Thymus (tissue), 11 donors: Measurements from ENCODE around the gene NKTR. TPM values are rescaled to one million over a fixed set of nuclear protein-coding genes. Genes with fewer than 3 reads are reported as not detected.

Source experiments
- DNase-seq, 9 donors: peaks; one replicate each; pipeline ENCODE4 v3.0.0-alpha.2; 2013; ENCODE audit warnings: low spot score in 9 of 9, low read depth in 6 of 9, missing footprints in 1 of 9
- H3K27ac ChIP-seq, 2 donors: one replicate each; pipeline ENCODE4 v1.5.1; 2013; ENCODE audit warnings: control low read depth in 1 of 2, low read depth in 1 of 2, low read length in 1 of 2, mild to moderate bottlenecking in 1 of 2, moderate library complexity in 1 of 2
- H3K27me3 ChIP-seq, 2 donors: one replicate each; pipeline ENCODE4 v1.5.1; 2013; ENCODE audit warnings: low read length in 1 of 2; ENCODE audit not compliant: control insufficient read depth in 2 of 2, insufficient read depth in 1 of 2
- H3K36me3 ChIP-seq, 2 donors: one replicate each; pipeline ENCODE4 v1.5.1; 2013; ENCODE audit warnings: low read length in 1 of 2, mild to moderate bottlenecking in 1 of 2, moderate library complexity in 1 of 2; ENCODE audit not compliant: control insufficient read depth in 2 of 2, insufficient read depth in 2 of 2
- H3K4me1 ChIP-seq, 2 donors: one replicate each; pipeline ENCODE4 v1.5.1; 2013; ENCODE audit warnings: low read length in 2 of 2; ENCODE audit not compliant: control insufficient read depth in 2 of 2, insufficient read depth in 2 of 2
- H3K4me3 ChIP-seq, 2 donors: one replicate each; pipeline ENCODE4 v1.5.1; 2013; ENCODE audit warnings: low read length in 2 of 2, control low read depth in 1 of 2, mild to moderate bottlenecking in 1 of 2
- H3K9me3 ChIP-seq, 2 donors: one replicate each; pipeline ENCODE4 v1.5.1; 2013; ENCODE audit warnings: low read length in 1 of 2, mild to moderate bottlenecking in 1 of 2; ENCODE audit not compliant: control insufficient read depth in 2 of 2, insufficient read depth in 1 of 2
- WGBS: extraction: QIAGEN DNeasy Blood & Tissue Kit; methylation state at CpG from one replicate; pipeline ENCODE4 v1.1.7; 2013; 5-methylcytosine and 5-hydroxymethylcytosine counted together
- polyA plus RNA-seq: library from polyadenylated mRNA; stranded (reverse); fragments of 200-250 nt; gene quantifications from one replicate; pipeline ENCODE4 v1.2.3, GENCODE V29; 2013
- total RNA-seq: library from RNA; stranded (reverse); fragments of 120-200 nt; gene quantifications from one replicate; pipeline ENCODE4 v1.2.4, GENCODE V29; 2013
- donor health status: healthy.

NKTR gene
- total and polyA plus RNA-seq, 2 donors, result 32.1 to 52.9 TPM

DNA sequence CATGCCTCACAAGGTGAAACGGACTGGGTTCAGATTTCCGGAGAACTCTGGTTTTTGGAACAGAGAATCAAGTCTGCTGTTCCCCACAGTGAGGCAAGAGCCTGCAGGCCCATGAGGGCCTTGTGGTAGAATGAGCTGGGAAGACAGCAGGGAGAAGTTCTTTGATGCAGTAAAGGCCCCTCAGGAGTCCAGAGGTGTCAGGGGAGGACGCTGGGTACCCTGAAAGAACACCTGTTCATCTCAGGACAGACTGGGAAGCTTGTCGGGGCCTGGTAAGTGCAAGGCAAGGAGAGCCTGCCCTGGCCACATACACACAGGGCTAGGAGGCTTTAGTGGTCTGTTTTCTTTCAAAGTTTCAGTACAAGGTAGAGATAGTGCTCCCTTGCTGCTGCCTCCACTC is 49.3 kb downstream of the NKTR start:
- no peak for DNase-seq
- H3K27ac ChIP-seq, result no peak overlapping the region
- WGBS, result 98% methylated on average over 4 of the region's 4 CpGs
- H3K27me3 ChIP-seq, result peaks cover 6 to 18% of the 10 kb centered on the region in 2 donors
- no peaks in the 10 kb centered on the region for H3K9me3 ChIP-seq
- peaks cover 8 to 25% of the 10 kb centered on the region in 2 donors for H3K4me1 ChIP-seq
- peaks cover 31 to 41% of the 10 kb centered on the region in 2 donors for H3K36me3 ChIP-seq
- H3K4me3 ChIP-seq, result no peak overlapping the region

DNA sequence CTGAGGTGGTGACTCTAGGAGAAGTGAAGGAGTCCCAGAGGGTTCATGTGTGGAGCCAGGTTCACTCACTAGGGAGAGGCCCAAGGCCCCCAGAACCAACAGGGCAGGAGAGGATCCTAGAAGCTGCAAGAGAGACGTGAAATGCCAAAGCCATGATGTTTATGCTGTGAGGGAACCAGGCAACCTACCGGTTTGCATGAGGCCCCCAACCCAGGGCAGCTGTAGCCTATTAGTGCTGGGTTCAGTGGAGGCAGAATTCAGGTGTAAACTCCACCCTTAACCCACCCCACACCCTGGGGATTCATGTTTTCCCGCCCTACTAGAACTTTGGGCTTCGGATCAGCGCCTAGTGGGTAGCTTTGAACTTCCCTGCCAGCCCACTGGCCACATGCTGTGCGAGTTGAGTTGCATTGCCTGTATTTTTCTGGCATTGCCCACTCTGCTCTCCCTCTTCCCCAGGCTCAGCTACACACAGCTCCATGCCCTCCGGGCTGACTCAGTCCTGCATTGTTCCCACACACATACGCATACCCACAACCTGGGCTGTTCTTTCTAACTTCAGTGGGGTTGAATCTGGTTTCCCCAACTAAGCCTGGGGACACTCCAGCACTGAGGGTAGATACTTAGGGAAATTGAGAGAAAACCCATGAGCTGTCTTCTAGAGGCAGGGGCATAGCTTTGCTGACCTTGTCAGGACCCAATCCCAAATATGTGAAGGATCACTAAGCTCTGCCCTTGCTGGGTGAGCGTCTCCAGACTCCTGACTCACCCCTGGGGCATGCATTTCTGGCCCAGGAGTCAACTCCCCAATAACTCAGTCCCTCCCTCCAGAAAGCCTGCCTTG is 51.0 kb downstream of the NKTR start:
- Histone ChIP-seq H3K27me3 (peaks cover 6 to 33% of the 10 kb centered on the region in 2 donors), H3K27ac (no peak overlapping the region), H3K4me3 (no peak overlapping the region), H3K36me3 (peaks cover 19 to 25% of the 10 kb centered on the region in 2 donors), H3K4me1 (peaks cover 8 to 25% of the 10 kb centered on the region in 2 donors), H3K9me3 (no peaks in the 10 kb centered on the region)
- DNase-seq, result no peak
- WGBS, result 96% methylated on average over 9 of the region's 9 CpGs

DNA sequence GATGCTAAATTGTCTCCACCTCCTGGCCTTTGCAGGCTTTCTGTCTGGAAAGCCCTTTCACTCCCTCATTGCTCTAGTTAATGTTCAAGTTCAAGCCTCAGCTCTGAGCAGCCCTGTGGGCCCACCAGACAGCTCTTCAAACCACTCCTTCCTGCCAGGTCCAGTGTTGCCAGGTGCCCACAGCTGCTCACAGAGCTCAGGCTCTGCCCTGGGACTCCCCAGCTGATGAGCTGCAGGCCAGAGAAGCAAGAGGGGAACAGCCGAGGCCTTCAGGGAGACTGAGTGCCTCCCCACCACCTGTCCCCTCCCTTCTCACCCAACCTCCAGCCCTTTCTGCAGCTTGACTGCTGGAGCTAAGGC is 51.7 kb downstream of the NKTR start:
- H3K27me3 ChIP-seq, result peaks cover 6 to 33% of the 10 kb centered on the region in 2 donors
- 57% methylated on average over 1 of the region's 1 CpG for WGBS
- peaks cover 3 to 18% of the 10 kb centered on the region in 2 donors for H3K4me1 ChIP-seq
- no peak overlapping the region for H3K4me3 ChIP-seq
- H3K9me3 ChIP-seq, result no peaks in the 10 kb centered on the region
- no peak overlapping the region for H3K27ac ChIP-seq
- peaks cover 14 to 18% of the 10 kb centered on the region in 2 donors for H3K36me3 ChIP-seq
- DNase-seq, result no peak

DNA sequence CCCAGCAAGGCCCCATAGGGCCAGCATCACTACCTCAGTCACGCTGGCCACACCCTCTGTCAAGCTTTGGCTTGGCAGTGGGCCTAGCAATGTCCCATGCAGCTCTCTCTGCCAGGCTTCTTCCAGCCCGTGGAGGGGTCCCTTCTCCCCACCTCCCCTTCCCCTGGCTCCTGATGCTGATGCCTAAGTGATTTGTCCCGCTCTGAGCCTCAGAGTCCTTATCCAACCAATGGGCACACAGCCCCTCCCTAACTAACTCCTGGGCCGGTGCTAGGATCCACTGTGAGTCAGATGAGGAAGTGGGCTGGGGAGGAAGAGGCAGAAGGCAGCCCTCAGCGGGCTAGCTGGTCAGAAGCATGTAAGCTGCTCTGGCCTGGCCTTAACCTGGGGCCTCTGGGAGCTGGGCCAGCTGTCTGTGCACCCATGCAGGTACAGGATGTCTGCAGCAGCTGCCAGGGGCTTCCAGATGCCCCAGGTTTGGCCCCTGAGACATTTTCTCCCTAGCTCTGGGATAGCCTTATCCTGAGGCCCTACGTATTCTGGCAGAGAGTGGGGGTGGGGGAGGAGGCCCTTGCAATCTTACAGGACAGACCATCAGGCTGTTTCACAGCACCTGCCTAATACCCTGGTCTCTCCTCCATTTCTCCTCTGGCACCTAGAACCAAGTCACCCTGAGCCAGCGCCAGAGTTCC is 52.3 kb downstream of the NKTR start:
- Histone ChIP-seq H3K36me3 (peaks cover 13 to 14% of the 10 kb centered on the region in 2 donors), H3K9me3 (no peaks in the 10 kb centered on the region), H3K4me1 (peaks cover 3 to 17% of the 10 kb centered on the region in 2 donors), H3K27me3 (peaks cover 6 to 33% of the 10 kb centered on the region in 2 donors), H3K4me3 (no peak overlapping the region), H3K27ac (no peak overlapping the region)
- DNase-seq, result no peak
- 59% methylated on average over 7 of the region's 7 CpGs for WGBS

DNA sequence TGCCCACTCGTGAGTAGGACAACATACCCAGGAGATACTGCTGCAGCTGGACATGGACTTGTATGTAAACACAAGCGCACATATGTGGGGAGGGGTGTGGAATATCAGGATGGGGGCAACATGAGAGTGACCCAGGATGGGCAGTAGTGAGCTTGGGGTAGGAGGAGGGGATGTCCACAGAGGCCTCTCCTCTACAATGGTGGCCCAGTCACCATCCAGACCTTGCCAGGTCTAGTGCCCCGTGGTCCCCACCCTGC is 52.7 kb downstream of the NKTR start:
- peaks cover 6 to 33% of the 10 kb centered on the region in 2 donors for H3K27me3 ChIP-seq
- DNase-seq, result no peak
- H3K4me3 ChIP-seq, result no peak overlapping the region
- H3K36me3 ChIP-seq, result peaks cover 8 to 9% of the 10 kb centered on the region in 2 donors
- 90% methylated on average over 3 of the region's 3 CpGs for WGBS
- H3K4me1 ChIP-seq, result peaks cover 3 to 17% of the 10 kb centered on the region in 2 donors
- no peaks in the 10 kb centered on the region for H3K9me3 ChIP-seq
- no peak overlapping the region for H3K27ac ChIP-seq

DNA sequence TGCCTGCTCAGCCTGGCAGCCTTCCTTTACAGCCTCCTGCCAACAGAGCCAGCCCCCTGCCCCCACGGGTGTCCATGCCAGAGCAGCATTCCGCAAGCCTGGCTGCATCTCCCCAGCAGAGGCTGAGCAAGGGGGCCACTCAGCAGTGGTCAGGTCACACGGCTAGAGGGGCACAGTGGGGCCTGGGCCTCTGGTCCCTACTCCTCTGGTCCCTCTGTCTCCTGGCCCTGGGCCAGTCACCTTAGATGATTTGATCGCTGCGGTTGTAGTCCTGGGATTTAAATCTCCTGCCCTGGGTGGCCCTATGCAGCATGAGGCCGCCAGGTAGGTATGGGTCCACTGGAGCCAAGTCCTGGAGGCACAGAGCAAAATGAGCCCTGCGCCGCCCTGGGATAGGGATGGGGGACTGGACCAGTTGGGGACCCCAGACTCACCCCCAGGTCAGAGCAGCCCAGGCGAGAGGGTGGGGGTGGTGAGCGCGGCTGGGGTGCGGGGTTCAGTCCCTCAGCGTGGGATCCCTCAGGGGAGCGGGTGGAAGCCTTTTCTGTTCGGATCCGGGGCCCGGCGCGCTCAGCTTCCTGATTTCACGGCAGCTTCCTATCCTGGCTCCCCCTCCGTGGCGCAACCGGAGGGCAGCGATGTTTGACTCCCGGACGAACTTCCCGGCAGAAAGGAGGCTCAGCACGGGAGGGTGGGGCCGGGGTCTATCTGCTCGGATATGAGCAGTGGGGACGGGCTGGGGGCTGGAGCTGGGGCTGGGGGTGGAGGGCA is 53.3 kb downstream of the NKTR start, which contains the start of gene ZBTB47:
Gene ZBTB47 (plus strand): TSS at position 138 of the 771 bp plus-strand sequence. CDS start 4,659 bp downstream, outside the sequence.
- 26% methylated on average over 31 of the region's 31 CpGs for WGBS
- H3K9me3 ChIP-seq, result no peaks in the 10 kb centered on the region
- peak within 1 kb of the TSS; percentile 46 to 50 for H3K4me3 ChIP-seq
- H3K4me1 ChIP-seq, result peaks cover 3 to 17% of the 10 kb centered on the region in 2 donors
- peak within 1 kb of the TSS in 1 of 2 donors; percentile 20 for H3K27ac ChIP-seq
- H3K27me3 ChIP-seq, result peaks cover 6 to 33% of the 10 kb centered on the region in 2 donors
- DNase-seq, result no peak
- peaks cover 6% of the 10 kb centered on the region in 2 donors for H3K36me3 ChIP-seq

DNA sequence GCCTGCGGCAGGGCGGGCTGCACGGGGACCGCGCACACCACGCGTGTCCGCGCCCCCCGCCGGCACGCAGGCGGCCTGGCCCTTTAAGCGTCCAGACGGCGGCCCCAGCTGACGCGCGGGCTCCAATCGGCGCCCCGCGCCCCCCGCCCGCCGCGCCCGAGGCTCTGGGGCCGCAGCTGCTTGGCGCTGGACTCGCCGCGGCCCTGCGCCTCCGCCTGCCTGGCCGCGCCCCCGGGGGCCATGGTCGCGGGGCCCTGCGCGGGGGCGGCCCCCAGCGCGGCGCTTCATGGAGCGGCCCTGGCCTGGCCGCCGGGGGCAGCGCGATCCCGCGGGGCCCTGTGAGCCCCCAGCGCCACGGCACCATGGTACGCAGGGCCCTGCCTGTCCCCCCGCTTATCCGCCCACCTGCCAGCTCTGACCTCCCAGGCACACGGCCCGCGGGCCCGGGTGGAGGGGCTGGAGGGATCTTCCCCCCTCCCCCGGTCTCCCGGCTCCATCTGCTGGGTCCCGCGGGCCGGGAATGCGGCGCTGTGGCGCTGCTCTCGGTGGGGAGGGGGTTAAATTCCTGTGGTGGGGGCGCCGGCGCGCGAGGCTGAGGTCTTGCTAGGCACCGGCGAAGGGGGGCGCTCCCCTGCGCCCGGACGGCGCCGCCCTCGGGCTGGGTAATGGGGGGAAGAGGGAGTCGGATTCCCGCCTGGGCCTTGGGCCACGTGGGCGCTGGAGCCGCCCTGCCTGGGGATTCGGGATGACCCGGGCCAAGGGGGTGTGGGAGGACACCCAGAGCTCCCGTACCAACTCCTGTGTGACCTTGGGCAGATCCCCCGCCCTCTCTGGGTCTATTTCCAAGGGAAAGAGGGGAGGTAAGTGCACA is 54.1 kb downstream of the NKTR start:
- Histone ChIP-seq H3K36me3 (peaks cover 0 to 4% of the 10 kb centered on the region in 2 donors), H3K4me1 (peaks cover 3 to 17% of the 10 kb centered on the region in 2 donors), H3K4me3 (peak overlapping the region; percentile 32 to 50), H3K9me3 (no peaks in the 10 kb centered on the region), H3K27me3 (peaks cover 6 to 33% of the 10 kb centered on the region in 2 donors), H3K27ac (peak overlapping the region in 1 of 2 donors; percentile 20)
- no peak for DNase-seq
- 5% methylated on average over 94 of the region's 94 CpGs for WGBS

DNA sequence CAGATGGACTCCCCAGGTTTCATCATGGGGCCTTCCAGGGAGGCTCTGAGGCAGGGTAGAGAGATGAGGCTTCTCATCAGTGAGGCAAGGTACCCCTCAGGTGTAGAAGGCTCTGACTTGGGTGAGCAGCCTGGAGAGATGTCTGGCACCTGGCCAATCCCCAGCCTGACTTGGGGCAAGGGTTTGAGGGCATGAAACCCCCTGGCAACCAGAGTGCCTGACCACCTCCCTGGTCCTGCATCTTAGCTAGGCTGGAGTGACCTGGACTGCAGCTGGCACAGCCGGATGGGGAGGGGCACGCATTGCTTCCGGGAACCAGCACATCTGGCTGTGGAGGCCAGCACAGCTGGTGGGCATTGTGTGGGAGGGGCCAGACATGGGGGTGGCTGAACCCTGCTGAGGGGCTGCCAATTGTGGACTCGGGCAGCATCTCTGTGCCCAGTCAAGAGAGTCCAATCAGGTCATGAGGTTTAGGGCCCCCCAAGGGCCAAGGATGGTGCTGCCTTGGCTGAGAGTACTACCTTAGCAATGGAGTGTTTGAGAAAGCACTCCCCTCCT is 54.9 kb downstream of the NKTR start:
- Histone ChIP-seq H3K36me3 (no peaks in the 10 kb centered on the region), H3K27me3 (peaks cover 6 to 33% of the 10 kb centered on the region in 2 donors), H3K27ac (no peak overlapping the region), H3K4me3 (no peak overlapping the region), H3K4me1 (peaks cover 3 to 17% of the 10 kb centered on the region in 2 donors), H3K9me3 (no peaks in the 10 kb centered on the region)
- DNase-seq, result no peak
- 92% methylated on average over 4 of the region's 4 CpGs for WGBS
